A549 (cell line): ENCODE measurements around the gene SNAP23. TPM values are rescaled to one million over a fixed set of nuclear protein-coding genes. Genes with fewer than 3 reads are reported as not detected.
A peak's percentile ranks its signal among the peaks of the same experiment; 100 is the strongest.

Experiments used
- ATAC-seq, 2 experiments: fragments of 200-7000 bp in 1 of 2; fragments of >200 bp in 1 of 2; cut with Nextera tagmentation in 1 of 2; cut with Tn5 transposase in 1 of 2; 3 replicates each; pipeline versions ENCODE4 v1.8.0 to v1.9.1; 2018 to 2020; ENCODE audit warnings: mild to moderate bottlenecking in 1 of 2, moderate library complexity in 1 of 2
- CTCF ChIA-PET: fragments of 300-600 bp; sonication (Branson Sonifier 250); formaldehyde crosslinking; extraction: SDS; loops from one replicate; lab custom pipeline; 2021; ENCODE audit warnings: antibody characterized with exemption, inconsistent platforms; lab: Yijun Ruan, JAX
- POLR2A ChIA-PET: fragments of 350-600 bp; formaldehyde crosslinking; extraction: SDS; loops from one replicate; lab custom pipeline; 2021; ENCODE audit warnings: antibody characterized with exemption, inconsistent platforms; lab: Yijun Ruan, JAX
- DNase-seq, 2 experiments: peaks; one replicate each; pipeline versions ENCODE4 v3.0.0 to v3.0.0-alpha.2; 2011 to 2016; ENCODE audit warnings: low read depth in 1 of 2, low spot score in 1 of 2
- FAIRE-seq: peaks from 2 replicates; lab custom pipeline; 2011; peaks lifted over from hg19 to GRCh38; lab: Jason Lieb, UNC
- H3K27ac ChIP-seq, 2 experiments: fragments of >200 bp; sonication (Bioruptor Twin); formaldehyde crosslinking; 3 replicates each; pipeline ENCODE4 v1.5.1; 2016 to 2017
- H3K4me1 ChIP-seq: fragments of >200 bp; sonication (Bioruptor Twin); formaldehyde crosslinking; 3 replicates; pipeline ENCODE4 v1.6.1; 2016
- H3K4me2 ChIP-seq: fragments of >200 bp; sonication (Bioruptor Twin); formaldehyde crosslinking; 3 replicates; pipeline ENCODE4 v1.6.1; 2016
- H3K4me3 ChIP-seq: fragments of >200 bp; sonication (Bioruptor Twin); formaldehyde crosslinking; 3 replicates; pipeline ENCODE4 v1.5.1; 2016
- H3K9me3 ChIP-seq: fragments of >200 bp; sonication (Bioruptor Twin); formaldehyde crosslinking; 3 replicates; pipeline ENCODE4 v1.6.1; 2016
- CBX2 ChIP-seq: fragments of 200-600 bp; sonication (generic); IDR thresholded peaks from 2 replicates; pipeline ENCODE4 v1.6.1; 2016; ENCODE audit warnings: low read depth, mild to moderate bottlenecking, borderline replicate concordance
- CHD2 ChIP-seq: fragments of 150-350 bp; IDR thresholded peaks from 2 replicates; pipeline ENCODE4 v1.6.1; 2014; ENCODE audit warnings: low read length; ENCODE audit not compliant: partially characterized antibody
- EP300 ChIP-seq, 2 experiments: fragments of >200 bp; sonication (Bioruptor Twin); formaldehyde crosslinking; IDR thresholded peaks; 2 replicates in 1 of 2; 3 replicates in 1 of 2; pipeline ENCODE4 v1.6.1; 2016 to 2017
- FOXS1 ChIP-seq: fragments of 250-450 bp; sonication (Bioruptor Pico); IDR thresholded peaks from 2 replicates; pipeline ENCODE4 v1.5.0; 2020; ENCODE audit warnings: mild to moderate bottlenecking, moderate library complexity
- JUN ChIP-seq, 2 experiments: fragments of >200 bp; sonication (Bioruptor Twin); formaldehyde crosslinking; IDR thresholded peaks; 2 replicates in 1 of 2; 3 replicates in 1 of 2; pipeline ENCODE4 v1.6.1; 2016 to 2017
- JUNB ChIP-seq: fragments of >200 bp; sonication (Bioruptor Twin); formaldehyde crosslinking; IDR thresholded peaks from 2 replicates; pipeline ENCODE4 v1.6.1; 2016
- MYC ChIP-seq: IDR thresholded peaks from 2 replicates; pipeline ENCODE4 v1.6.1; 2012; ENCODE audit warnings: mild to moderate bottlenecking, inconsistent platforms, low read length, improper control_type of control experiment, borderline replicate concordance
- NPAS2 ChIP-seq: fragments of 250-450 bp; sonication (Bioruptor Pico); IDR thresholded peaks from 2 replicates; pipeline ENCODE4 v1.8.0; 2022; ENCODE audit warnings: mild to moderate bottlenecking, moderate library complexity, borderline replicate concordance
- RAD21 ChIP-seq, 2 experiments: fragments of >200 bp in 1 of 2; sonication (Bioruptor Twin) in 1 of 2; formaldehyde crosslinking in 1 of 2; IDR thresholded peaks in 1 of 2; conservative IDR thresholded peaks in 1 of 2; 2 replicates in 1 of 2; 3 replicates in 1 of 2; pipeline ENCODE4 v1.6.1; 2012 to 2018; ENCODE audit warnings: inconsistent platforms in 1 of 2
- RCOR1 ChIP-seq: fragments of 150-350 bp; IDR thresholded peaks from 2 replicates; pipeline ENCODE4 v1.6.1; 2014; ENCODE audit warnings: antibody characterized with exemption, low read length, low read depth
- RFX5 ChIP-seq: fragments of 450-650 bp; IDR thresholded peaks from 2 replicates; pipeline ENCODE4 v1.7.1; 2014; ENCODE audit warnings: antibody characterized with exemption, mild to moderate bottlenecking, moderate library complexity
- SMC3 ChIP-seq: fragments of >200 bp; sonication (Bioruptor Twin); formaldehyde crosslinking; IDR thresholded peaks from 3 replicates; pipeline ENCODE4 v1.6.1; 2018; ENCODE audit warnings: inconsistent platforms
- TFCP2L1 ChIP-seq: fragments of 250-450 bp; sonication (Bioruptor Pico); IDR thresholded peaks from 2 replicates; pipeline ENCODE4 v1.5.0; 2021; ENCODE audit warnings: mild to moderate bottlenecking
- USF2 ChIP-seq: fragments of 450-650 bp; IDR thresholded peaks from 2 replicates; pipeline ENCODE4 v1.6.1; 2014; ENCODE audit warnings: antibody characterized with exemption
- ZNF302 ChIP-seq: fragments of 250-450 bp; sonication (Bioruptor Pico); IDR thresholded peaks from 2 replicates; pipeline ENCODE4 v1.9.0; 2021; ENCODE audit warnings: inconsistent platforms, mild to moderate bottlenecking, moderate library complexity
- ZSCAN20 ChIP-seq: fragments of 250-450 bp; sonication (Bioruptor Pico); IDR thresholded peaks from 2 replicates; pipeline ENCODE4 v1.8.0; 2022; ENCODE audit warnings: mild to moderate bottlenecking, moderate library complexity
- whole genome bisulfite sequencing: methylation state at CpG from one replicate; pipeline ENCODE4 v1.1.6; 2017; ENCODE audit errors: missing lambda C conversion rate; 5-methylcytosine and 5-hydroxymethylcytosine counted together
- polyA plus RNA-seq, 4 experiments: library from polyadenylated mRNA; depleted of rRNA in 3 of 4; stranded (reverse); fragments of >200 nt; fragmentation: RNase III in 1 of 4; extraction: RNeasy Plus Mini Kit Qiagen cat#74134 plus additional on column Dnase treatment in 1 of 4; gene quantifications; 2 replicates in 3 of 4; 3 replicates in 1 of 4; pipeline ENCODE4 v1.2.3, GENCODE V29; 2011 to 2017
- TF ChIP-seq, protein P1 (sequence below): IDR thresholded peaks from 2 replicates; pipeline ENCODE4 v1.6.1; 2012

SNAP23 gene
- polyA plus RNA-seq, 2 of the 4 experiments (the other 2 are of a cell fraction) = 33.6 to 51.2 TPM

GRCh38 chr15:42576776-42577175 lies 81.3 kb downstream of the SNAP23 start:
- FAIRE-seq = no peak
- Histone ChIP-seq H3K4me3 (no peak overlapping the region), H3K4me2 (peak overlapping the region; percentile 85; the same call in 2 of the 3 replicates), H3K9me3 (no peaks in the 10 kb centered on the region), H3K4me1 (peaks cover 12% of the 10 kb centered on the region; the same call in 1 of the 3 replicates), H3K27ac (no peak overlapping the region)
- CTCF ChIA-PET = no interaction called here
- TF ChIP-seq MYC (no peak), JUN (IDR thresholded peaks at IDR 0.05) (no peak), CBX2 (no peak), RCOR1 (no peak), FOXS1 (CRISPR knock-in tag) (no peak), NPAS2 (CRISPR knock-in tag) (no peak), RFX5 (no peak), RAD21 (conservative IDR thresholded peaks at IDR 0.05 in 1 of 2, IDR thresholded peaks at IDR 0.05 in 1 of 2) (no peak), ZNF302 (CRISPR knock-in tag) (no peak), EP300 (IDR thresholded peaks at IDR 0.05) (no peak), TFCP2L1 (CRISPR knock-in tag) (no peak), JUNB (no peak), CHD2 (no peak), USF2 (no peak), SMC3 (no peak), ZSCAN20 (CRISPR knock-in tag) (no peak)
- TF ChIP-seq, protein P1, sequence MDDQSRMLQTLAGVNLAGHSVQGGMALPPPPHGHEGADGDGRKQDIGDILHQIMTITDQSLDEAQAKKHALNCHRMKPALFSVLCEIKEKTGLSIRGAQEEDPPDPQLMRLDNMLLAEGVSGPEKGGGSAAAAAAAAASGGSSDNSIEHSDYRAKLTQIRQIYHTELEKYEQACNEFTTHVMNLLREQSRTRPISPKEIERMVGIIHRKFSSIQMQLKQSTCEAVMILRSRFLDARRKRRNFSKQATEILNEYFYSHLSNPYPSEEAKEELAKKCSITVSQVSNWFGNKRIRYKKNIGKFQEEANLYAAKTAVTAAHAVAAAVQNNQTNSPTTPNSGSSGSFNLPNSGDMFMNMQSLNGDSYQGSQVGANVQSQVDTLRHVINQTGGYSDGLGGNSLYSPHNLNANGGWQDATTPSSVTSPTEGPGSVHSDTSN = no peak
- POLR2A ChIA-PET = no interaction called here
- WGBS = 90% methylated on average over 1 of the region's 1 CpG
- no peak for ATAC-seq
- DNase-seq = no peak

- Histone ChIP-seq H3K4me2 (no peak overlapping the region), H3K27ac (no peak overlapping the region), H3K4me1 (peaks cover 14% of the 10 kb centered on the region; the same call in 1 of the 3 replicates), H3K4me3 (no peak overlapping the region), H3K9me3 (no peaks in the 10 kb centered on the region)
- FAIRE-seq (no peak), ATAC-seq (no peak), DNase-seq (no peak)
- ChIA-PET POLR2A (no interaction called here), CTCF (no interaction called here)
- 92% methylated on average over 1 of the region's 1 CpG for WGBS
- TF ChIP-seq, protein P1 = no peak
Measured at GRCh38 chr15:42577514-42578031, 82.1 kb downstream of the SNAP23 start.

DNA sequence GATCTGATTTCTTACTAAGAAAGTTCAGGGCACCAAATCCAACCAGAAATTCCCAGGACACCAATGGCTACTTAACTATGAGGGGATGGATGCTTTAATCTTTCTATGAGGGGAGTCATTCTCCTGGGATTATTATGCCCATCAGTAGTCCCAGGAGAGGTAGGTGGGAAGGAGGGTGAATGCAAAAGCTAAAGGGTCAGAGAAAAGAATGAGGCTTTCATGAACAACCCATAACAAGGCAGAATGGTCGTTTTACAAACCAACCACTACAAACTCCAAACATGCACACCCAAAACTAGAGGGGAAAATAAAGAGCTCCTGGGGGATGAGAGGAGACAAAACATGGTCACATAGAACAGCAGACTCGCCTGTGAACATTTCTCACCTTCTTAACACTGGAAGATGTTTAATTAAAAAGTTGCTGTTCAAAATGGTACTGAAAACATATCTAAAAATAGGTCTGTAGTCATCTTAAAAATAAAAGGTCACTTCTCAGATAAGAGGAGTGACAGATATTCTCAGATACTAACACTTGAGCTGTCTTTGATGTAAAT lies 83.6 kb downstream of the SNAP23 start:
- no peaks in the 10 kb centered on the region for H3K9me3 ChIP-seq
- no peak for FAIRE-seq
- TF ChIP-seq USF2 = no peak
- TF ChIP-seq, all 56 proteins: peak for 0
- ChIA-PET POLR2A (no interaction called here), CTCF (no interaction called here)
- WGBS = 42% methylated on average over 2 of the region's 2 CpGs
- Histone ChIP-seq H3K4me3 (no peak overlapping the region), H3K4me2 (no peak overlapping the region), H3K27ac (no peak overlapping the region), H3K4me1 (peaks cover 14% of the 10 kb centered on the region; the same call in 1 of the 3 replicates)
- ATAC-seq (no peak), DNase-seq (no peak)
